Fibroblast of lung (primary cell): ENCODE measurements around the gene SEPTIN5.

ENCODE experiments used
- EZH2 ChIP-seq: IDR thresholded peaks from 2 replicates; pipeline ENCODE4 v1.5.1; 2012; ENCODE audit warnings: low read length, control low read depth, mild to moderate bottlenecking; ENCODE audit errors: missing control alignments
- TF ChIP-seq, protein P1 (sequence below), 2 donors: IDR thresholded peaks in 1 of 2; conservative IDR thresholded peaks in 1 of 2; 1 replicate in 1 of 2; 2 replicates in 1 of 2; pipeline ENCODE4 v1.5.1; 2011 to 2012; ENCODE audit warnings: low read length in 2 of 2, control low read depth in 1 of 2, inconsistent platforms in 1 of 2, low read depth in 1 of 2, mild to moderate bottlenecking in 1 of 2

DNA sequence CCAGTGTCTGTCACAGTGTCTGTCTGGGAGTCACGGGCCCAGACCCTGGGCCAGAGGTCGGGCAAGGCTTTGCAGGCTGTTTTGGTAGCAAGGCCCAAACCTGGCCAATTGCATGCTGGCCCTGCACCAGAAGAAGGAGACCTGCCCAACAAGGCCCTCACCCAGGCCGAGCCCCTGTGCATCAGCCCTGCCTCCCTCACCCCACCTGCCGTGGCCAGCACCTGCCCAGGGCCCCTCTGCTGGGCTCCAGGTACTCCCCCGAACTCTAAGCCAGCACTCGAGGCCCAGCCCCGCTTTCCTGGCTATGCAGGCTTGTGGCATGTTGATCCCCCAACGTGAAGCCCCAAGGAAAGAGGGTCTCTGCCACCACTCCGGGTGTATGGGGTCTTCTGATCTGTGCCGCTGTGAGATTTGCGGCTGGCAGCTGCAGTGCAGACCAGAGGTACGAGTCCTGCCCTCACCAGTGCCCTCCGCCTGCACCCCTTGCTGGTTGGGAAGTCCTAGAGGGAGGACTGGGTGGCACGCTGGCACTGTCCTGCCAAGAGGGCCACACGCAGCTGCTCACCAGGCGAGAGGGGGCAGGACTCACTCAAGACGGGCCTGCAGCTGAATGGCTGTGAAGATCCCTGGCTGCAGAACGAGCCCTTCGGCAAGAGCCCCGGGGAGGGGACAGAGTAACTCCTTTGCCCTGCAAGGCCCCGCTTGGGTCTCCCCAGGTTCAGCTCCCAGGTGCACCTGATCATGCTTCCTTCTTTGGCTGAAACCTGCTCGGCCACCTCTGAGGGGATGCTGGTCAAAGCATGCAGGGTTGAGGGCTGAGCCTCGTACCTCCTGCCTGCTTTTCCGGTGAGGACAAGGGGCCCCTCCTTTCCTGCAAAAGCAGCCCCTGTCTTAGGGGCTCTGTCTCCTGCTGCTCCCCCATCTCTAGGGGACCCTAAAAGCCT lies 6.7 kb upstream of the SEPTIN5 start:
- TF ChIP-seq, protein P1, sequence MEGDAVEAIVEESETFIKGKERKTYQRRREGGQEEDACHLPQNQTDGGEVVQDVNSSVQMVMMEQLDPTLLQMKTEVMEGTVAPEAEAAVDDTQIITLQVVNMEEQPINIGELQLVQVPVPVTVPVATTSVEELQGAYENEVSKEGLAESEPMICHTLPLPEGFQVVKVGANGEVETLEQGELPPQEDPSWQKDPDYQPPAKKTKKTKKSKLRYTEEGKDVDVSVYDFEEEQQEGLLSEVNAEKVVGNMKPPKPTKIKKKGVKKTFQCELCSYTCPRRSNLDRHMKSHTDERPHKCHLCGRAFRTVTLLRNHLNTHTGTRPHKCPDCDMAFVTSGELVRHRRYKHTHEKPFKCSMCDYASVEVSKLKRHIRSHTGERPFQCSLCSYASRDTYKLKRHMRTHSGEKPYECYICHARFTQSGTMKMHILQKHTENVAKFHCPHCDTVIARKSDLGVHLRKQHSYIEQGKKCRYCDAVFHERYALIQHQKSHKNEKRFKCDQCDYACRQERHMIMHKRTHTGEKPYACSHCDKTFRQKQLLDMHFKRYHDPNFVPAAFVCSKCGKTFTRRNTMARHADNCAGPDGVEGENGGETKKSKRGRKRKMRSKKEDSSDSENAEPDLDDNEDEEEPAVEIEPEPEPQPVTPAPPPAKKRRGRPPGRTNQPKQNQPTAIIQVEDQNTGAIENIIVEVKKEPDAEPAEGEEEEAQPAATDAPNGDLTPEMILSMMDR (conservative IDR thresholded peaks at IDR 0.05 in 1 of 2, IDR thresholded peaks at IDR 0.05 in 1 of 2; ENCODE audit: low read depth in 1 of 2, low read length in 2 of 2), result no peak
- TF ChIP-seq EZH2, result no peak
